GM19463 (cell line): ENCODE data around the gene CTNNBIP1.
"Not testable (repeated sequence)": the region's sequence is repeated elsewhere in the genome, so short reads cannot be mapped to it uniquely, and the experiment has no call there.

Experiments
- ATAC-seq: cut with Tn5 transposase; IDR thresholded peaks from one replicate; pipeline ENCODE4 v1.9.1; 2021; ENCODE audit warnings: mild to moderate bottlenecking, moderate library complexity; ENCODE audit not compliant: unreplicated experiment

Gene CTNNBIP1

GRCh38 chr1:9811239-9811966 is 98.7 kb downstream of the CTNNBIP1 start:
- ATAC-seq: no peak

- ATAC-seq: no peak
These were observed 101.0 kb downstream of the CTNNBIP1 start for GRCh38 chr1:9809100-9809510.

- ATAC-seq: no peak
These were observed 101.6 kb downstream of the CTNNBIP1 start for GRCh38 chr1:9808459-9808858.

GRCh38 chr1:9807541-9807940 is 102.5 kb downstream of the CTNNBIP1 start:
- ATAC-seq: no peak

- ATAC-seq: not testable (repeated sequence)
These were observed 104.1 kb downstream of the CTNNBIP1 start for GRCh38 chr1:9805972-9806371.

GRCh38 chr1:9805006-9805508 is 105.0 kb downstream of the CTNNBIP1 start:
- ATAC-seq: no peak

GRCh38 chr1:9803003-9803918 is 106.8 kb downstream of the CTNNBIP1 start:
- ATAC-seq: not testable (repeated sequence)

- no peak for ATAC-seq
These were observed 108.2 kb downstream of the CTNNBIP1 start for GRCh38 chr1:9801909-9802308.
